ENCODE results near the gene ATPAF1.

The ATPAF1 gene

GRCh38 chr1:46595127-46595526, 73.0 kb downstream of the ATPAF1 start:
- Histone ChIP-seq H4K20me1 (ENCODE audit: control insufficient read depth, insufficient read depth, low read depth, low read length) (no peaks in the 10 kb centered on the region), H3K4me2 (ENCODE audit: low read length) (no peak overlapping the region)

GRCh38 chr1:46594063-46594462, 74.1 kb downstream of the ATPAF1 start:
- H3K9me3 ChIP-seq (ENCODE audit: control insufficient read depth, insufficient read depth, low read length), result no peaks in the 10 kb centered on the region
- H3K36me3 ChIP-seq (ENCODE audit: control insufficient read depth, low read length), result peaks cover 15% of the 10 kb centered on the region
- TF ChIP-seq CTCF (IDR thresholded peaks at IDR 0.05; ENCODE audit: low read depth, low read length, poor library complexity, severe bottlenecking) (no peak), EZH2phosphoT487 (IDR thresholded peaks at IDR 0.05; ENCODE audit: borderline replicate concordance, low read length) (no peak)
- no peaks in the 10 kb centered on the region for H3K27me3 ChIP-seq (ENCODE audit: control insufficient read depth, low read length)
- H3F3A ChIP-seq (ENCODE audit: control insufficient read depth, insufficient read depth), result no peaks in the 10 kb centered on the region
- H3K4me1 ChIP-seq (ENCODE audit: control insufficient read depth, low read length), result no peaks in the 10 kb centered on the region
- no peak overlapping the region for H3K27ac ChIP-seq (ENCODE audit: low read depth, low read length)
- no peaks in the 10 kb centered on the region for H3K9me2 ChIP-seq (replicated peaks; ENCODE audit: control insufficient read depth, low read length)
- no peaks in the 10 kb centered on the region for H3K79me2 ChIP-seq (ENCODE audit: control insufficient read depth, low read length)
- H3K4me3 ChIP-seq (ENCODE audit: low read length), result no peak overlapping the region
- H4K20me1 ChIP-seq (ENCODE audit: control insufficient read depth, insufficient read depth, low read depth, low read length), result no peaks in the 10 kb centered on the region
- H3K4me2 ChIP-seq (ENCODE audit: low read length), result no peak overlapping the region

More at GRCh38 chr1:46595127-46595526, 73.0 kb downstream of the ATPAF1 start:
- no peaks in the 10 kb centered on the region for H3K79me2 ChIP-seq (ENCODE audit: control insufficient read depth, low read length)
- no peaks in the 10 kb centered on the region for H3K27me3 ChIP-seq (ENCODE audit: control insufficient read depth, low read length)
- H3K9me3 ChIP-seq (ENCODE audit: control insufficient read depth, insufficient read depth, low read length), result no peaks in the 10 kb centered on the region
- TF ChIP-seq EZH2phosphoT487 (IDR thresholded peaks at IDR 0.05; ENCODE audit: borderline replicate concordance, low read length) (no peak), CTCF (IDR thresholded peaks at IDR 0.05; ENCODE audit: low read depth, low read length, poor library complexity, severe bottlenecking) (no peak)
- H3K36me3 ChIP-seq (ENCODE audit: control insufficient read depth, low read length), result peaks cover 15% of the 10 kb centered on the region
- no peaks in the 10 kb centered on the region for H3K4me1 ChIP-seq (ENCODE audit: control insufficient read depth, low read length)
- no peaks in the 10 kb centered on the region for H3F3A ChIP-seq (ENCODE audit: control insufficient read depth, insufficient read depth)
- no peak overlapping the region for H3K4me3 ChIP-seq (ENCODE audit: low read length)
- no peaks in the 10 kb centered on the region for H3K9me2 ChIP-seq (replicated peaks; ENCODE audit: control insufficient read depth, low read length)
- no peak overlapping the region for H3K27ac ChIP-seq (ENCODE audit: low read depth, low read length)

GRCh38 chr1:46592823-46593222, 75.3 kb downstream of the ATPAF1 start:
- no peak overlapping the region for H3K27ac ChIP-seq (ENCODE audit: low read depth, low read length)
- H3K79me2 ChIP-seq (ENCODE audit: control insufficient read depth, low read length), result no peaks in the 10 kb centered on the region
- H3K9me3 ChIP-seq (ENCODE audit: control insufficient read depth, insufficient read depth, low read length), result no peaks in the 10 kb centered on the region
- TF ChIP-seq CTCF (IDR thresholded peaks at IDR 0.05; ENCODE audit: low read depth, low read length, poor library complexity, severe bottlenecking), result no peak
- no peak for TF ChIP-seq EZH2phosphoT487 (IDR thresholded peaks at IDR 0.05; ENCODE audit: borderline replicate concordance, low read length)
- no peaks in the 10 kb centered on the region for H3K9me2 ChIP-seq (replicated peaks; ENCODE audit: control insufficient read depth, low read length)
- no peaks in the 10 kb centered on the region for H3K27me3 ChIP-seq (ENCODE audit: control insufficient read depth, low read length)
- H4K20me1 ChIP-seq (ENCODE audit: control insufficient read depth, insufficient read depth, low read depth, low read length), result no peaks in the 10 kb centered on the region
- H3K4me2 ChIP-seq (ENCODE audit: low read length), result no peak overlapping the region
- no peaks in the 10 kb centered on the region for H3F3A ChIP-seq (ENCODE audit: control insufficient read depth, insufficient read depth)
- peaks cover 15% of the 10 kb centered on the region for H3K36me3 ChIP-seq (ENCODE audit: control insufficient read depth, low read length)
- no peak overlapping the region for H3K4me3 ChIP-seq (ENCODE audit: low read length)
- no peaks in the 10 kb centered on the region for H3K4me1 ChIP-seq (ENCODE audit: control insufficient read depth, low read length)

GRCh38 chr1:46589529-46589928, 78.6 kb downstream of the ATPAF1 start:
- Histone ChIP-seq H3K4me2 (ENCODE audit: low read length) (no peak overlapping the region), H3K27me3 (ENCODE audit: control insufficient read depth, low read length) (no peaks in the 10 kb centered on the region), H3K4me3 (ENCODE audit: low read length) (no peak overlapping the region), H3F3A (ENCODE audit: control insufficient read depth, insufficient read depth) (no peaks in the 10 kb centered on the region), H3K27ac (ENCODE audit: low read depth, low read length) (no peak overlapping the region), H3K4me1 (ENCODE audit: control insufficient read depth, low read length) (no peaks in the 10 kb centered on the region), H3K9me2 (replicated peaks; ENCODE audit: control insufficient read depth, low read length) (no peaks in the 10 kb centered on the region), H3K9me3 (ENCODE audit: control insufficient read depth, insufficient read depth, low read length) (no peaks in the 10 kb centered on the region), H3K79me2 (ENCODE audit: control insufficient read depth, low read length) (no peaks in the 10 kb centered on the region), H4K20me1 (ENCODE audit: control insufficient read depth, insufficient read depth, low read depth, low read length) (no peaks in the 10 kb centered on the region), H3K36me3 (ENCODE audit: control insufficient read depth, low read length) (peaks cover 15% of the 10 kb centered on the region)
- TF ChIP-seq CTCF (IDR thresholded peaks at IDR 0.05; ENCODE audit: low read depth, low read length, poor library complexity, severe bottlenecking), result no peak
- TF ChIP-seq EZH2phosphoT487 (IDR thresholded peaks at IDR 0.05; ENCODE audit: borderline replicate concordance, low read length), result no peak
